HG02943 (cell line): ENCODE data around the gene S100A2.
"Not testable (repeated sequence)": the region's sequence is repeated elsewhere in the genome, so short reads cannot be mapped to it uniquely, and the experiment has no call there.

Experiments
- ATAC-seq: cut with Tn5 transposase; IDR thresholded peaks from one replicate; pipeline ENCODE4 v1.9.1; 2021; ENCODE audit warnings: mild to moderate bottlenecking, low read depth, moderate library complexity; ENCODE audit not compliant: unreplicated experiment

Gene S100A2

GRCh38 chr1:153534226-153534924 lies 31.3 kb downstream of the S100A2 start:
- ATAC-seq, result no peak

GRCh38 chr1:153533689-153534201 lies 31.9 kb downstream of the S100A2 start:
- no peak for ATAC-seq

GRCh38 chr1:153532769-153533599 lies 32.7 kb downstream of the S100A2 start:
- ATAC-seq, result no peak

GRCh38 chr1:153532181-153532580 lies 33.5 kb downstream of the S100A2 start:
- ATAC-seq, result no peak

GRCh38 chr1:153531638-153532037 lies 34.0 kb downstream of the S100A2 start:
- ATAC-seq, result no peak

- ATAC-seq, result no peak
Measured at GRCh38 chr1:153527683-153528040, 38.0 kb downstream of the S100A2 start.

GRCh38 chr1:153527023-153527682 lies 38.5 kb downstream of the S100A2 start:
- ATAC-seq, result no peak

- no peak for ATAC-seq
Measured at GRCh38 chr1:153526132-153526543, 39.5 kb downstream of the S100A2 start.

- ATAC-seq, result no peak
Measured at GRCh38 chr1:153525088-153525728, 40.4 kb downstream of the S100A2 start.

- ATAC-seq, result not testable (repeated sequence)
Measured at GRCh38 chr1:153522353-153523048, 43.1 kb downstream of the S100A2 start.

GRCh38 chr1:153521808-153522207 lies 43.8 kb downstream of the S100A2 start:
- ATAC-seq, result not testable (repeated sequence)

GRCh38 chr1:153520818-153521476 lies 44.7 kb downstream of the S100A2 start:
- no peak for ATAC-seq

GRCh38 chr1:153520137-153520691 lies 45.4 kb downstream of the S100A2 start:
- ATAC-seq, result not testable (repeated sequence)

- ATAC-seq, result no peak
Measured at GRCh38 chr1:153519242-153519641, 46.4 kb downstream of the S100A2 start.

- ATAC-seq, result no peak
Measured at GRCh38 chr1:153515504-153516394, 49.9 kb downstream of the S100A2 start.

GRCh38 chr1:153513666-153514065 lies 52.0 kb downstream of the S100A2 start:
- no peak for ATAC-seq

- ATAC-seq, result no peak
Measured at GRCh38 chr1:153513023-153513422, 52.6 kb downstream of the S100A2 start.
